Measurements from ENCODE around the gene ETS1.

The ETS1 gene

GRCh38 chr11:128499613-128500253, 87.6 kb downstream of the ETS1 start:
- no peak for DNase-seq

GRCh38 chr11:128498721-128499245, 88.6 kb downstream of the ETS1 start:
- no peak for DNase-seq

DNA sequence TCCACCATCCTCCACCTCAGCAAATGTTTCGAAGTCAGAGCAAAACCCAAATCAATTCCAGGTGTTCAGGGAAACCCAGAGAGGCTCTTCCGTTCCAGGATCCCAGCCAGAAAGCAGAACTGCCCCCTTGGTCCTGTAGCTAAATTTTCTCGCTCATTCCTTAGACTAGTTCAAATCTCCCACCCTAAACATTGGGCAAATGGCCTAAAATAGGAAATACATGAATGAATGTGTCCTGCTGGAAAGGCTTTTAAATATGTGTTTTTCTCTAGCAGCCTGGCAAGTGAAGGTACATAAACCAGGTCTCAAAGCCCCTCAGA, 89.6 kb downstream of the ETS1 start:
- no peak for DNase-seq

DNA sequence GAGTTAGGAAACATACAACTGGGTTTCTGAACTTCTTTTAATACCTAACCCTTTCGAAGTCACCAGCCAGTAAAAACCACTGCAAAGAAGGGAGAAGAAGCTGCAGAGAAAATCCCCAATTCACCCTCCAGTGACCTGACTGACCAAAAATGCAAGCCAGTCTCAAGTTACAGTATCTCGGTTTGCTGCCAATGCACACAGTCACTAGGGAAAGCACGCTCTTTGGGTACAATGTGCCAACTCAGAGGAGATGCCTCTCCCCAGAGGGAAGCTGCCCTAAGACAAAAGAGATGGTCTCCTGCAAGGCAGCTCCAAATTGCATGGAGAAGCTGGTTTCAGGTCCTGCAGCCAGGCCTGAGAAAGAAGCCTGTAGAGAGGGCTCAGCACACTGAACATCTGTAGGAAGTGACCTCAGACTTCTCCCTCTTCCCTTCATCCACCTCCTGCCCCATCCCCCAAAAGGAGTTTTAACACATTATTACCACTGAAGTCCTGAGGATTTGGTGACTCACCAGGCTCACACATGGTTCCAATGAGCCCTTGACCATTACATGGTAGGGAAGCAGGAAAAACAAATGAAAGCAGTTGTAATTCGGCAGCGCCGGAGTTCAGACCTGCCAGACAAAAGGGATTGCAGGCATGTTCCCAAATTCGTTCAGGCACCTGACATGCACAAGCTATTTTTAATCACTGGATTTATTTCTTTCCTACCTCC, 90.1 kb downstream of the ETS1 start:
- DNase-seq: no peak

- no peak for DNase-seq
Measured at GRCh38 chr11:128496692-128497060, 90.7 kb downstream of the ETS1 start.

- DNase-seq: no peak
Measured at GRCh38 chr11:128496249-128496648, 91.1 kb downstream of the ETS1 start.

- no peak for DNase-seq
Measured at GRCh38 chr11:128494418-128495332, 92.7 kb downstream of the ETS1 start.

DNA sequence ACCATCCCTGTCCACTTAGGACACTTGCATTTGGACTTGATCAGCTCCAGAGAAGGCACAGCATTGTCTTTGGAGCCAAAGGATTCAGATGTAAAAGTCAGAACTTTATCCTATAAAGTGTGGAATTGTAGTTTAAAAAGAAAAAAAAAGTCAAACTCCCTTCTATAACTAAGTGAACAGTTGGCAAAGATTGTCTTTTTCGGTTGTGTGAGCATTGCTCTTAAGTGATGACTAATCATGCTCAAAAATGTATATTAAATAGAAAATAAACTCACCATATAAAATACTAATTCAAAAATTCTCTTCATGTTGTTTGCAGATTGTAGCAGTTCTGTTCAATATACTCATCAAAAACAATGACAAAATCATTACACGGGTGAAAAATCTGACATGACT, 93.8 kb downstream of the ETS1 start:
- DNase-seq: no peak

DNA sequence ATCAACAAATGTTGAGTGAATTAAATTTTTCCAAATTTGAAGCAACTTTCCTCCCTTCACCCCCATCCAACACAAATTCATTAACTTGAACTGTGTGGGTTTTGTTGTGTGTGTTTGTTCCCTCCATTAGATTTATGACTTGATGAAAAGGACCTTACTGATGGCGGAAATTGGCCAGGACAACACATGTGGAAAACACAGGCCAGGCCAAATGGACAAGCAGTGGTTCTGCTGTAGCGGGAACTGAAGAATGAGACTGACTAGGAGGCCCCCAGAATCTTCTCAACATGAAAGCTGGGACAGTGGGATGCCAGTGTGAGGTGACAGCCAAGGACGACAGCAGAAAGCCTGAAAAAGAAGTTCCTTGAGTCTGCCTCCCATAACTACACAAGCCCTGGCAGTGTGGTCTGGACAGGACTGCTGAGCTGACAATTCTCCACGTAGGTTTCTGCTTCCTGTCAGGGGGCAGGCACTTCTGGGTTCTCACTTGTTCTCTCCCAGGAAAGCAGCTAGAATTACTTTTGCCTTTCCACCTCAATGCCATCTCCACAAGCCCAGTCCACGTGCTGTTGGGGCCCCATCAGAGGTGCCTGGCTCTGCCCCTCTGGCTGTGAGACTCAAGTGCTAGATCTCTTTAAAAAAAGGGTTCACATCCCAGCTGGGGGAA, 94.3 kb downstream of the ETS1 start:
- peak; percentile 32 for DNase-seq

GRCh38 chr11:128492461-128492860, 94.9 kb downstream of the ETS1 start:
- DNase-seq: no peak

DNA sequence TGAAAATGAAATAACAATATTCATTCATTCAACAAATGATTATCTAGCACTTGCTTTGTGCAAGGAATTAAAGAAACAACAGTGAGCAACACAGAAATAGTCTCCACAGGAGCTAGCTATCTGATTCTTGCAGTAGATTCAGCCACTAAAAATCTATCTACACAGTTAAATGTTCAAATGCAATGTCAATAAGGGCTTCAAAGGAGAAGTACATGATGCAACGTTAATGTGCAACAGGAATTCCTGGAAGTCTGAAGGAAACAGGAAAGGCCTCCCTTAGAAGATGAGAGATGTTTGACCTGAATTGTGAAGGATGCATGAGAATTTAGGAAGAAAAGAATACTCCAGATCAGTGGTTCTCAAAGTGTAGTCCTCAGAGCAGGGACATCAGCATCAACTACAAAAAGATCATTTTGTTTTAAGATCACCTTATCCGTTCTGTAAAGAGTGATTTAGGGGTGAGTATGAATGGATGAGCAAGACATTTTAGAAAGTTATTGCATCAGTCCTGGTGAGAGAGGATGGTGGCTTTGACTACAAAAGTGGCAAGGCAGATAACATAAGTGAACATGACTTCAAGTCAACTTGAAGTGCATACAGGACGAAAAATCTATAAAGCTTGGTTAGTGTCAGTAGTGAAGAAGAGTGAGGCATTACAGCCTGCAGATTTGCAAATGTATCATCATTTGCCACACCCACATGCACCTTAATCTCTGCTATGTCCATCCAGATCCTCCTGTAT, 96.0 kb downstream of the ETS1 start:
- no peak for DNase-seq

DNA sequence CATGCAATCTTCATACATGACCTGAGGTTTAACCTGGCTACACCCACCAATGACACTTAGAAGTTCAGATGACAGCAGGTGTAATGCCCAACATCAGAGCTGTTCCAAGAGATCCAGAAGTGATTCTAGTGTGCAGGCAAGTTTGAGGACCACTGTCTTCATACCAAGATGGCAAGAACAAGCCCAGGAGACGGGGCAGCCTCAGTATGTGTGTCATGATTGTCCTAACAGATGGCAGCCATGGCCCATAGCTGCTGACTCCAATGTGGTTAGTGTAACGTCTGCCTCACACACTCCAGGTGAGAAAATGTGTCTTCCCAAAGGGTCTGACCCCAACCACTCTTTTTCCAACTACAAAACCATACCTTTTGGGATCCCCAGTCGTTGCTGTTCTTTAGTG, 97.3 kb downstream of the ETS1 start:
- DNase-seq: no peak

DNA sequence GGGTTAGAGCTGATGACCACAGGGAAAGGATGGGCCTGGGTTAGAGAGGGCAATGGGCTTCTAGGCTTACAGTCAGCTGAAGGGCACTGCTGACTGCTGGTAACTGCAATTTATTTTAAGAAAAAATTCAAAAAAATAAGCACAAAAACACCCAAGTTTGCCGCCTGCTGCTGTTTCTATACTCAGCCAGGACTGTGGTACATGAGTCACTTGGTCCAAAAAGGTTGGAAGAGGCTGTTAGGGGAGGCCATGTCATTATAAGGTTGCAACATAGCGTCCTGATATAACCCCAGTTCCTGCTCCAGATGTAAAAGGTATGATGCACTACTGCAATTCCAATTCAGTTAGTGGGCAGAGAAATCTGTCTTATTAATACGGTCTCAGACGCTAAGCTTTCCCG, 98.9 kb downstream of the ETS1 start:
- peak; percentile 38 for DNase-seq

- DNase-seq: no peak
Measured at GRCh38 chr11:128487978-128488377, 99.4 kb downstream of the ETS1 start.

GRCh38 chr11:128484172-128484571, 103.2 kb downstream of the ETS1 start:
- no peak for DNase-seq

DNA sequence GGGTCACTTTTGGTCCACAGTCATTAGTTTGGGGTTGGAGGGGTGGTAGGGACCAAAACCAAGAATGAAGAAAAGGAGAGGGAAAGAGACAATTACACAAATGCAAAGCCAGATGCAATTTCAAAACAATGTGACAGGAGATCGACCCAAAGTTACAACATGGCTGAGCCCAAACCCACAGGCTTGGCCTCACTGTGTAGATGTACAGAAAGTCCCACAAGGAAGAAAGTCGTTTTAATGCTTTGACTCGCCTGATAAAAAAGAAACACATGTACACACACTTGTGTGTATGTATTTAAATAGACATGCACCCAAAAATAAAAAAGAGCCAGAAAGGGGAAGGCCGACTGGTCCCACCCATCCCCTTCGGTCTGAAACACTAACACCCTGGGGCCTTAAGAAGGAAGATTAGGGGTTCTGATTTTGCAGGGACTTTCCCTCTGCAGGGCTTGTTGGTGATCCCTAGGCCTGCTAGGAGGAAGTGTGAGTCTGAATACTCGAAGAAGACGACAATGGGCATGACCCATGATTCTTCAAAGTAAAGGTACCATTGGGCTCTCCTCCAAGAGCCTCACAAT, 104.1 kb downstream of the ETS1 start:
- DNase-seq: peak; percentile 40

- peak; percentile 56 for DNase-seq
Measured at GRCh38 chr11:128482512-128483191, 104.7 kb downstream of the ETS1 start.

- no peak for DNase-seq
Measured at GRCh38 chr11:128482092-128482491, 105.3 kb downstream of the ETS1 start.

DNA sequence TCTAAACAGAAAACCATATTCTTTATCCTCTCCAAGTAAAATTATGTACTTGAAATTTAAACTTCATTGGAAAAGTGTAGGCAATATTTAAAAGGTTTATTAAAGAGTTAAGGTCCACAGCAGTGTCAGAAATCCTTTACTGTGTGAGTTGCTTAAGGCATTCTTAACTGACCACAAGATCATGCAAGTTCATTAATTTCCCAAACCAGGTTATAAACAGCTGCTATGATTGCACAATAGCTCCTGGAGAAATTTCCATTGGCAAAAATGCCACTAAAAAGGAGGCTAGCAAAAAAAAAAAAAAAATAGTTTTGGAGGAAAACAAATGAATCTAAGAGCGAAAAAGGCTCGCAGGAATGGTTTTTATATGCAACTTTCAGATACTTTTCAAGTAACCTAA, 106.2 kb downstream of the ETS1 start:
- DNase-seq: no peak

DNA sequence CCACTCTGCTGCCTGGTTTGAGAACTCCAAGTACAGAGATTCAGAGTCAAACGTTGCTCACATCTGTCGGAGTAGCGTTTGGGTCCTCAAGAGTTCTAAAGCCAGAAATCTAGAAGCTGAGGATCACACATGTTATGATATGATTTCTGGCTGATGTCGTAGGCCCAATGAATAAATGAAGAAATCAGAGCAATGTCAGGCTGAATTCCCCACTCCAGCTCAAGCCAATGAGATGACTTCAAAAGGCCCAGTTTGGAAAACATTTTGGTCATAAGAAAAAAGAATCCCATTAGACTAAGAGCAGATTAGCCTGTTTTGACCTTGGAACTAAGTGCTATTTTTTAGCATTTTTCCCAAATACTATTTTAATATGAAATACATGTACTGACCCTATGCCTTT, 106.7 kb downstream of the ETS1 start:
- DNase-seq: no peak

GRCh38 chr11:128480066-128480465, 107.3 kb downstream of the ETS1 start:
- no peak for DNase-seq

Measured in effector CD4-positive, alpha-beta T cell (primary cell).